Measurements from ENCODE around the gene GPR35. TPM values are rescaled to one million over a fixed set of nuclear protein-coding genes. Genes with fewer than 3 reads are reported as not detected.

The GPR35 gene
- total RNA-seq, 1 experiment from 2014 or later = 4.2 TPM

- Histone ChIP-seq H3K4me3 (replicated peaks in 1 of 2; ENCODE audit: low read depth in 1 of 2, low read length in 2 of 2) (no peak overlapping the region), H3K27me3 (ENCODE audit: insufficient read depth, low read length) (peaks cover 14% of the 10 kb centered on the region), H3K9me3 (ENCODE audit: control insufficient read depth in 1 of 2, insufficient read depth in 1 of 2, low read depth in 1 of 2, low read length in 2 of 2) (no peaks in the 10 kb centered on the region; a peak in 1 of 4 replicates), H2AFZ (ENCODE audit: low read depth, low read length, poor library complexity, severe bottlenecking) (no peak overlapping the region), H3K4me1 (ENCODE audit: control insufficient read depth in 1 of 2, insufficient read depth in 2 of 2, low read length in 2 of 2) (no peaks in the 10 kb centered on the region), H3K4me2 (ENCODE audit: low read length) (no peak overlapping the region), H3K79me2 (ENCODE audit: insufficient read depth, low read length) (no peaks in the 10 kb centered on the region), H3K9me2 (ENCODE audit: insufficient read depth) (no peaks in the 10 kb centered on the region), H3K27ac (ENCODE audit: low read depth, low read length) (no peak overlapping the region), H4K20me1 (ENCODE audit: insufficient read depth) (no peaks in the 10 kb centered on the region), H3K36me3 (ENCODE audit: control insufficient read depth in 1 of 2, insufficient read depth in 2 of 2, low read length in 2 of 2) (no peaks in the 10 kb centered on the region), H3K9ac (ENCODE audit: low read length) (no peak overlapping the region)
- ChIA-PET POLR2A (no interaction called here), CTCF (no interaction called here), RAD21 (ENCODE audit: low non-redundant PET in 1 of 2, low total read pairs in 2 of 2, uncharacterized antibody in 2 of 2, unreplicated experiment in 2 of 2) (no interaction called here)
- intact Hi-C loops (cut with micrococcal nuclease) = no loop called here
- TF ChIP-seq CBX3 (IDR thresholded peaks at IDR 0.05; ENCODE audit: low read depth) = no peak
- BruUV-seq (replicated peaks) = no TSS peak
- ATAC-seq = no peak
- DNase-seq (ENCODE audit: low read depth, low spot score) = no peak
Measured at GRCh38 chr2:240646176-240646899, 21.1 kb downstream of the GPR35 start.

- CTCF ChIA-PET = no interaction called here
Measured at GRCh38 chr2:240646900-240647502, 21.7 kb downstream of the GPR35 start.

More at GRCh38 chr2:240646900-240647502, 21.7 kb downstream of the GPR35 start:
- no peak for TF ChIP-seq MAX (IDR thresholded peaks at IDR 0.05)
- TF ChIP-seq YY1 (IDR thresholded peaks at IDR 0.05; ENCODE audit: extremely low read depth, insufficient replicate concordance, low read depth, low read length) = no peak
- no peak for TF ChIP-seq SIN3A (IDR thresholded peaks at IDR 0.05; ENCODE audit: low read depth)
- TF ChIP-seq TCF7L2 (IDR thresholded peaks at IDR 0.05; ENCODE audit: borderline replicate concordance, extremely low read depth, insufficient read depth, insufficient read length) = no peak
- TF ChIP-seq CBX3 (IDR thresholded peaks at IDR 0.05; ENCODE audit: low read depth) = no peak
- TF ChIP-seq ZNF274 (IDR thresholded peaks at IDR 0.05; ENCODE audit: low read depth, low read length) = no peak
- no peak for TF ChIP-seq ZBTB33 (IDR thresholded peaks at IDR 0.05; ENCODE audit: extremely low read depth, insufficient replicate concordance, low read length)
- TF ChIP-seq EGR1 (IDR thresholded peaks at IDR 0.05; ENCODE audit: low read depth) = no peak
- no peak for TF ChIP-seq POLR2A (IDR thresholded peaks at IDR 0.05; ENCODE audit: borderline replicate concordance, extremely low read depth, insufficient read depth, insufficient read length)
- no peak for TF ChIP-seq SP1 (IDR thresholded peaks at IDR 0.05; ENCODE audit: low read depth)
- no peak for TF ChIP-seq EZH2 (IDR thresholded peaks at IDR 0.05)
- TF ChIP-seq ELF1 (IDR thresholded peaks at IDR 0.05; ENCODE audit: borderline replicate concordance, low read depth) = no peak
- no peak for TF ChIP-seq CEBPB (IDR thresholded peaks at IDR 0.05; ENCODE audit: low read depth)
- no peak for TF ChIP-seq SRF (IDR thresholded peaks at IDR 0.05; ENCODE audit: low read depth)
- H3K4me2 ChIP-seq (ENCODE audit: low read length) = no peak overlapping the region
- H2AFZ ChIP-seq (ENCODE audit: low read depth, low read length, poor library complexity, severe bottlenecking) = no peak overlapping the region
- H3K9me2 ChIP-seq (ENCODE audit: insufficient read depth) = no peaks in the 10 kb centered on the region
- H3K27me3 ChIP-seq (ENCODE audit: insufficient read depth, low read length) = peaks cover 20% of the 10 kb centered on the region
- H3K4me3 ChIP-seq (replicated peaks in 1 of 2; ENCODE audit: low read depth in 1 of 2, low read length in 2 of 2) = no peak overlapping the region
- H3K27ac ChIP-seq (ENCODE audit: low read depth, low read length) = no peak overlapping the region
- H3K9ac ChIP-seq (ENCODE audit: low read length) = no peak overlapping the region
- H3K36me3 ChIP-seq (ENCODE audit: control insufficient read depth in 1 of 2, insufficient read depth in 2 of 2, low read length in 2 of 2) = no peaks in the 10 kb centered on the region
- no peaks in the 10 kb centered on the region for H4K20me1 ChIP-seq (ENCODE audit: insufficient read depth)
- POLR2A ChIA-PET = no interaction called here
- ATAC-seq (no peak), DNase-seq (ENCODE audit: low read depth, low spot score) (no peak)
- RAD21 ChIA-PET (ENCODE audit: low non-redundant PET in 1 of 2, low total read pairs in 2 of 2, uncharacterized antibody in 2 of 2, unreplicated experiment in 2 of 2) = no interaction called here
- intact Hi-C loops (cut with micrococcal nuclease) = no loop called here
- no TSS peak for BruUV-seq (replicated peaks)
- no peaks in the 10 kb centered on the region for H3K4me1 ChIP-seq (ENCODE audit: control insufficient read depth in 1 of 2, insufficient read depth in 2 of 2, low read length in 2 of 2)
- H3K9me3 ChIP-seq (ENCODE audit: control insufficient read depth in 1 of 2, insufficient read depth in 1 of 2, low read depth in 1 of 2, low read length in 2 of 2) = no peaks in the 10 kb centered on the region; a peak in 1 of 4 replicates
- H3K79me2 ChIP-seq (ENCODE audit: insufficient read depth, low read length) = no peaks in the 10 kb centered on the region

Measured in HCT116 (cell line).